Spleen (tissue), 11 donors: Measurements from ENCODE around the gene ADARB2. TPM values are rescaled to one million over a fixed set of nuclear protein-coding genes. Genes with fewer than 3 reads are reported as not detected.

Experiments used
- DNase-seq: peaks from one replicate; pipeline ENCODE4 v3.0.0-alpha.2; 2020
- H3K27ac ChIP-seq, 8 donors: fragments of 200-600 bp; sonication (generic) in 7 of 8; 1 replicate in 4 of 8; 2 replicates in 4 of 8; pipeline versions ENCODE4 v1.5.0 to v1.8.0; 2016 to 2021; ENCODE audit warnings: inconsistent platforms in 4 of 8, mild to moderate bottlenecking in 4 of 8, moderate library complexity in 1 of 8
- H3K27me3 ChIP-seq, 7 donors: fragments of 200-600 bp; sonication (generic) in 6 of 7; replicated peaks in 1 of 7; 1 replicate in 4 of 7; 2 replicates in 3 of 7; pipeline versions ENCODE4 v1.5.0 to v1.8.0; 2016 to 2021; ENCODE audit warnings: inconsistent platforms in 3 of 7, mild to moderate bottlenecking in 1 of 7
- H3K36me3 ChIP-seq, 6 donors: fragments of 200-600 bp; sonication (generic) in 5 of 6; 1 replicate in 4 of 6; 2 replicates in 2 of 6; pipeline versions ENCODE4 v1.5.0 to v1.8.0; 2016 to 2021; ENCODE audit warnings: inconsistent platforms in 2 of 6
- H3K4me1 ChIP-seq, 6 donors: fragments of 200-600 bp; sonication (generic) in 5 of 6; 1 replicate in 3 of 6; 2 replicates in 3 of 6; pipeline versions ENCODE4 v1.5.0 to v1.8.0; 2016 to 2021; ENCODE audit warnings: inconsistent platforms in 3 of 6
- H3K4me3 ChIP-seq, 8 donors: fragments of 200-600 bp; sonication (generic) in 7 of 8; 1 replicate in 4 of 8; 2 replicates in 4 of 8; pipeline versions ENCODE4 v1.5.0 to v1.8.0; 2016 to 2021; ENCODE audit warnings: inconsistent platforms in 4 of 8, mild to moderate bottlenecking in 4 of 8, moderate library complexity in 2 of 8
- H3K9me3 ChIP-seq, 8 donors: fragments of 200-600 bp; sonication (generic) in 7 of 8; 1 replicate in 4 of 8; 2 replicates in 4 of 8; pipeline versions ENCODE4 v1.5.0 to v1.8.0; 2016 to 2021; ENCODE audit warnings: inconsistent platforms in 4 of 8
- POLR2A ChIP-seq, 3 donors: fragments of 450-650 bp; IDR thresholded peaks; one replicate each; pipeline ENCODE4 v1.5.1; 2017; ENCODE audit warnings: antibody characterized with exemption in 3 of 3, mild to moderate bottlenecking in 1 of 3
- POLR2AphosphoS5 ChIP-seq, 3 donors: sonication (generic); formaldehyde crosslinking; IDR thresholded peaks; one replicate each; pipeline ENCODE4 v1.5.1; 2017; ENCODE audit warnings: antibody characterized with exemption in 3 of 3
- WGBS, 5 donors: extraction: QIAGEN DNeasy Blood & Tissue Kit in 3 of 5; methylation state at CpG; one replicate each; pipeline versions ENCODE4 v1.1.5 to v1.1.7; 2013 to 2018; 5-methylcytosine and 5-hydroxymethylcytosine counted together
- intact Hi-C: fragments of 100-400 bp; cut with DNase I; formaldehyde crosslinking; loops from one replicate; pipeline ENCODE4 v1.15.0; 2023; ENCODE audit warnings: low total_unique reads
- polyA plus RNA-seq, 3 donors: library from polyadenylated mRNA; stranded (reverse); fragments of 200-250 nt; gene quantifications; one replicate each; pipeline ENCODE4 v1.2.1, GENCODE V29; 2013
- total RNA-seq, 7 donors: library from RNA; depleted of rRNA in 3 of 7; stranded (reverse); fragments of >200 nt in 3 of 7; fragmentation: NEBNext Ultra II Directional in 4 of 7; extraction: Animal tissue kit (Norgen Biotek cat#: 25700) in 4 of 7; gene quantifications; one replicate each; pipeline versions ENCODE4 v1.1.0 to v1.2.1, GENCODE V29; 2016 to 2021
- TF ChIP-seq, protein P1 (sequence below), 11 experiments: fragments of 200-600 bp in 7 of 11; fragments of 450-650 bp in 4 of 11; sonication (generic) in 4 of 11; IDR thresholded peaks in 8 of 11; conservative IDR thresholded peaks in 3 of 11; 1 replicate in 7 of 11; 2 replicates in 4 of 11; pipeline versions ENCODE4 v1.4.0 to v1.8.0; 2016 to 2021; ENCODE audit warnings: antibody characterized with exemption in 11 of 11, inconsistent platforms in 4 of 11, mild to moderate bottlenecking in 1 of 11
- donor health status: healthy with polysubstance abuse.
- donor health status: DM: no; HTN: no; CAD: no; lungs with moderate emphysema.
- donor health status: DM: no; HTN: no; CAD: no.
- donor health status: Bipolar disorder and iron deficiency.
- donor health status: healthy.
- donor health status: DM: no; HTN: no; CAD: no.
- donor health status: DM: yes; HTN: yes; CAD: no.

The ADARB2 gene
- total and polyA plus RNA-seq, 10 donors, result 0.05 to 8.1 (median 0.96) TPM

DNA sequence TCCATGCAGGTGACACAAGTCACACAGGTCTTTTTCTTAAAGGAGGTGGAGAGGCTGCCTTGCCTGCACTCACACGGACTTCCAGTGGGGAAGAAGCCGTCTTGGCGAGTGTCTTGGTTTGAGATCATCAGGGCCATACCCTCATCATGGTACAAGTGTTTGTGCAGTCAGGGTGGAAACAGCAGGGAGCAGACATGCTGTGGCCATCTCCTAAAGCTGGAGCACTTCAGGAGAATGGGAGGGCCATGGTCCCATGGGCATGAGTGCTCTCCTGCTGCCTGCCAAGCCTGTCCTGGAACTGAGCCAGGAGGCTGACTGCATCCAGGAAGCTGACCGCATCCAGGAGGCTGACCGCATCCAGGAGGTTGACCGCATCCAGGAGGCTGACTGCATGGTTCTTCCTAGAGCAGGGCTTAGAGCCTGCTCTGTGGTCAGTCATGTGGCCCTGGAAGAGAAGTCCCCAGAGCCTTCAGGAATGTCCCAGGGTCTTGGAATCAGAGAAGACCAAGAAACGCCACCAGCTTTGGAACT lies 98.4 kb downstream of the ADARB2 start:
- Histone ChIP-seq H3K36me3 (no peaks in the 10 kb centered on the region), H3K4me1 (no peaks in the 10 kb centered on the region), H3K27me3 (peaks cover 0 to 26% (median 0%) of the 10 kb centered on the region in 7 donors), H3K27ac (no peak overlapping the region), H3K9me3 (no peaks in the 10 kb centered on the region), H3K4me3 (no peak overlapping the region)
- 81 to 96% (median 86%) methylated on average over 3 to 7 of the region's 7 CpGs for WGBS, 5 donors
- intact Hi-C loops, result no loop called here
- TF ChIP-seq, protein P1, sequence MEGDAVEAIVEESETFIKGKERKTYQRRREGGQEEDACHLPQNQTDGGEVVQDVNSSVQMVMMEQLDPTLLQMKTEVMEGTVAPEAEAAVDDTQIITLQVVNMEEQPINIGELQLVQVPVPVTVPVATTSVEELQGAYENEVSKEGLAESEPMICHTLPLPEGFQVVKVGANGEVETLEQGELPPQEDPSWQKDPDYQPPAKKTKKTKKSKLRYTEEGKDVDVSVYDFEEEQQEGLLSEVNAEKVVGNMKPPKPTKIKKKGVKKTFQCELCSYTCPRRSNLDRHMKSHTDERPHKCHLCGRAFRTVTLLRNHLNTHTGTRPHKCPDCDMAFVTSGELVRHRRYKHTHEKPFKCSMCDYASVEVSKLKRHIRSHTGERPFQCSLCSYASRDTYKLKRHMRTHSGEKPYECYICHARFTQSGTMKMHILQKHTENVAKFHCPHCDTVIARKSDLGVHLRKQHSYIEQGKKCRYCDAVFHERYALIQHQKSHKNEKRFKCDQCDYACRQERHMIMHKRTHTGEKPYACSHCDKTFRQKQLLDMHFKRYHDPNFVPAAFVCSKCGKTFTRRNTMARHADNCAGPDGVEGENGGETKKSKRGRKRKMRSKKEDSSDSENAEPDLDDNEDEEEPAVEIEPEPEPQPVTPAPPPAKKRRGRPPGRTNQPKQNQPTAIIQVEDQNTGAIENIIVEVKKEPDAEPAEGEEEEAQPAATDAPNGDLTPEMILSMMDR (IDR thresholded peaks at IDR 0.05 in 8 of 11, conservative IDR thresholded peaks at IDR 0.05 in 3 of 11), result no peak
- no peak for TF ChIP-seq POLR2A (IDR thresholded peaks at IDR 0.05)
- TF ChIP-seq POLR2AphosphoS5 (IDR thresholded peaks at IDR 0.05), result no peak
- DNase-seq, result no peak

- H3K4me3 ChIP-seq, result no peak overlapping the region
- H3K9me3 ChIP-seq, result no peaks in the 10 kb centered on the region
- 58 to 72% (median 64%) methylated on average over 11 of the region's 11 CpGs for WGBS, 5 donors
- H3K27ac ChIP-seq, result no peak overlapping the region
- TF ChIP-seq, protein P1 (IDR thresholded peaks at IDR 0.05 in 8 of 11, conservative IDR thresholded peaks at IDR 0.05 in 3 of 11), result no peak
- TF ChIP-seq POLR2A (IDR thresholded peaks at IDR 0.05) (no peak), POLR2AphosphoS5 (IDR thresholded peaks at IDR 0.05) (no peak)
- no peaks in the 10 kb centered on the region for H3K4me1 ChIP-seq
- no peaks in the 10 kb centered on the region for H3K36me3 ChIP-seq
- H3K27me3 ChIP-seq, result peaks cover 0 to 32% (median 0%) of the 10 kb centered on the region in 7 donors
- DNase-seq, result no peak
- intact Hi-C loops, result no loop called here
These were observed 102.0 kb downstream of the ADARB2 start for GRCh38 chr10:1635340-1635739.

- Histone ChIP-seq H3K9me3 (no peaks in the 10 kb centered on the region), H3K4me3 (no peak overlapping the region), H3K36me3 (no peaks in the 10 kb centered on the region), H3K27ac (no peak overlapping the region), H3K27me3 (peaks cover 0 to 43% (median 0%) of the 10 kb centered on the region in 7 donors), H3K4me1 (no peaks in the 10 kb centered on the region)
- TF ChIP-seq POLR2AphosphoS5 (IDR thresholded peaks at IDR 0.05) (no peak), POLR2A (IDR thresholded peaks at IDR 0.05) (no peak)
- TF ChIP-seq, protein P1 (IDR thresholded peaks at IDR 0.05 in 8 of 11, conservative IDR thresholded peaks at IDR 0.05 in 3 of 11), result no peak
- 80 to 93% (median 86%) methylated on average over 4 to 5 of the region's 5 CpGs for WGBS, 5 donors
- no peak for DNase-seq
- intact Hi-C loops, result no loop called here
These were observed 103.1 kb downstream of the ADARB2 start for GRCh38 chr10:1634239-1634638.

- H3K4me1 ChIP-seq, result no peaks in the 10 kb centered on the region
- no peak for DNase-seq
- 76 to 80% (median 79%) methylated on average over 13 of the region's 13 CpGs for WGBS, 5 donors
- H3K9me3 ChIP-seq, result no peaks in the 10 kb centered on the region
- H3K36me3 ChIP-seq, result no peaks in the 10 kb centered on the region
- intact Hi-C loops, result no loop called here
- peaks cover 0 to 45% (median 0%) of the 10 kb centered on the region in 7 donors for H3K27me3 ChIP-seq
- TF ChIP-seq POLR2AphosphoS5 (IDR thresholded peaks at IDR 0.05) (no peak), POLR2A (IDR thresholded peaks at IDR 0.05) (no peak)
- TF ChIP-seq, protein P1 (IDR thresholded peaks at IDR 0.05 in 8 of 11, conservative IDR thresholded peaks at IDR 0.05 in 3 of 11), result no peak
- no peak overlapping the region for H3K4me3 ChIP-seq
- H3K27ac ChIP-seq, result no peak overlapping the region
These were observed 103.5 kb downstream of the ADARB2 start for GRCh38 chr10:1633783-1634182.
